Pulmonary artery endothelial cell (primary cell): ENCODE results near the gene TRPC6. TPM values are rescaled to one million over a fixed set of nuclear protein-coding genes. Genes with fewer than 3 reads are reported as not detected.

Experiments used
- DNase-seq: peaks from one replicate; pipeline ENCODE4 v3.0.0-alpha.2; 2011; ENCODE audit warnings: low read depth, low spot score
- total RNA-seq: library from RNA; depleted of rRNA; stranded (reverse); fragments of >200 nt; gene quantifications from 2 replicates; pipeline ENCODE4 v1.2.3, GENCODE V29; 2014

The TRPC6 gene
- total RNA-seq: 0.04 TPM in 1 of 2 replicates, not detected in the other

- no peak for DNase-seq
Observed at GRCh38 chr11:101583251-101584128, at the start of gene TRPC6. TSS of gene TRPC6 (minus strand) at chr11:101584007. CDS start at chr11:101583503, 504 bp downstream.

DNA sequence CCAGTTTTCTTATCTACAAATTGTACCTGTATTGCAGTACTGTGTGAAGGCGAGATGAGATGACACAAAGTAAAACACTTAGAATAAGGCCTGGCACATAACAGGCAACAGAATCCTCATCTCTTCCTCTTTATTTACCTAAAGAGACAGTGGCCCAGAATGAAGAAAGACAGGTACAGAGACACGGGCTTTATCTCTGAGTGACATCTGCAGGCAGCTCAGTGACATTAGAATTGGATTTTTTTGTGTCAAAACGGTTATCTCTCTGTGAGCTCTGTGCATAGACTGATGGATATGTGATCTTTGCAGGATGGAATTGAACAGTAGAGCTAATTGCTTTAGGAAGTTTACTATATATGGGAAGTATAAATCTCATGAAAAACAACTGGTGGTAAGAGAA, 36.2 kb upstream of the TRPC6 start:
- no peak for DNase-seq

GRCh38 chr11:101618709-101619108, 34.9 kb upstream of the TRPC6 start:
- no peak for DNase-seq

GRCh38 chr11:101617735-101618332, 34.0 kb upstream of the TRPC6 start:
- DNase-seq: no peak

DNA sequence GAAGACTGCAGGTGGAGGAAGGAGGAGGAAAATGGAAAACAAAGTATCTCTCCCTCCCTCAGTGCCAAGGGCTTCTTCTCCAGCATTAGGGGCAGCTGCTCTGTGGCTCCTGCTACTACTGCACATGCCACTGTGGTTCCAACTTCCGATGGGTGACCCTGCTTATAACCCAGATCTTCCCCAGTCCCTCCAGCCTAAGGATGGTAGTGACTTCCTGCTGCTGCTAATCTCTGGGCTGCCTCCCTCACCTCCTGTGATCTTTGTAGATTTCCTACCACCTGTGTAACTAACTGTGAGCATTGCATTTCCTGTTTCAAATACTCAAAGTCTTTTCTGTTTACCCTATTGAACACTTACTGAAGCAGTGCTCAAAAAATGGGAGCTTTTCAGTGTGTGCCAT, 28.7 kb upstream of the TRPC6 start:
- DNase-seq: no peak

DNA sequence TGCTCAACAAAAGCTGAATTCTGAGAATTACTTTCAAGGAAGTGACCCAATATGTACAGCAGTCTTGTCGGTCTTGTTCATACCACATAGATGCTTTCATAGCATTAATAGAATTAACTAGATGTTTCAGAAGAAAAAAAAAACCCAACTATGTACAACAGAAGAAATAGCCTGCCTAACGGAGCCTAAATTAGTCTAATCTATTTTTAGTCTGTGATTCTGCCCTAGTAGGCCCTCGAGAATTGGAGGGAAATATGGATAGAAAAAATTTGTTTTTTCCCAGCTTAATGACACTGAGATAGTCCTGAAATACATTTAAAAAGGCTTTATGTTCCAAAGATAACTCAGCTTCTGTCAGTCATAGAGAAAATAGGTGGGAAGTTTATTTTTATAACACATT, 17.1 kb upstream of the TRPC6 start:
- DNase-seq: no peak

DNA sequence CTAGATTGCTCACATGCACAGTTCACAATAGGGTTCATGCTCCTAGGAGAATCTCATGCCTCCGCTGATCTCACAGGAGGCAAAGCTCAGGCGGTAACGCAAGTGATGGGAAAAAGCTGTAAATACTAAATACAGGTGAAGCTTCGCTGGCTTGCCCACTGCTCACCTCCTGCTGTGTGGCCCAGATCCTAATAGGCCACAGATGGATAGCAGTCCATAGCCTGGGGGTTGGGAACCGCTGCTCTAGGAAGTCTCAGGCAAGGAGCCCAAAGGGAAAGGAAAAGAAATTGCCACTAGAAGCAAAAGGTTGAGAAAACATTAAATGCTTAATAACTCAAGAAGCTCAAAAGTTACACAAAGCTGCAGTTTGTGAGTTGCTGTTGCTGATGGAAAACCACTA, 3.2 kb upstream of the TRPC6 start:
- DNase-seq: no peak

GRCh38 chr11:101584655-101585054, 848 bp upstream of the TRPC6 start:
- no peak for DNase-seq

GRCh38 chr11:101584129-101584515, 315 bp upstream of the TRPC6 start:
- DNase-seq: no peak

GRCh38 chr11:101582989-101583250, 887 bp downstream of the TRPC6 start:
- DNase-seq: no peak

- no peak for DNase-seq
Observed at GRCh38 chr11:101582236-101582988, 1.4 kb downstream of the TRPC6 start.

DNA sequence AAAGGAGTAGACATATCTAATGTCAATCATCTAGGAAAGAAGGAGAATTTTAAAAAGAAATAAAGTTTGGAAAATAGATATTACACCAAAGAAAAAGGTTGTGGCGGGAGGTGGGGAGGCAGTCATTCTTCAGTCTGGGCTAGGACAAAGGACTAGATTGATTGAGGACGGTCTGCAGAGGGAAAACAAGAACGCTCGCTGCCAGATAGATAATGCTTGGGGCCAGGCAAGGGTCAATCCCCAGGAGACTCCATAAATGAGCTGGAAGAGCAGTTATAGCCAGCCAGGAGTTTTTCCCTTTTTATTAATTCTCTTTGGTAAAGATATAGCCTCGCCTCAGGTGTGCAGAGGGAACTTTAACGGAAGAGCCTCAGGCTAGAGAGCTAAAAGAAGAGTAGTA, 6.3 kb downstream of the TRPC6 start:
- no peak for DNase-seq

GRCh38 chr11:101576456-101576855, 7.4 kb downstream of the TRPC6 start:
- DNase-seq: no peak

DNA sequence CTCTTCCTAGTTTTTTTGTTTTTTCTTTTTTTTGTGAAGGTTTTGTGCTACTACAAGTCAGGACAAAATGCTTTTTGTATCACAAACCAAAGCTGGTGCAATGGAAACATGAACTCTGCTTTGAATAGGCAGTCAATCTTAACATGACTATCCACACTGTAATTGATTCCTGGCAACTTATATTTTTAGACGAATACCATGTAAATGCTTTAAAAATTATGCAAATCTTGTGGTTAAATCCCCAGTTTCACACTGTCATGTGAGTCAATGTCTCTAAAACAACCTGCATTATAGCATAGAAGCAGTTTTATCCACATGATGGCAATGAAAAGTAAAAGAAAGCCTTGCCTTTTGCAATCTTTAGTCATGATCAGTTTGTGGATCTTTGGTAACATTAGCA, 8.9 kb downstream of the TRPC6 start:
- no peak for DNase-seq

DNA sequence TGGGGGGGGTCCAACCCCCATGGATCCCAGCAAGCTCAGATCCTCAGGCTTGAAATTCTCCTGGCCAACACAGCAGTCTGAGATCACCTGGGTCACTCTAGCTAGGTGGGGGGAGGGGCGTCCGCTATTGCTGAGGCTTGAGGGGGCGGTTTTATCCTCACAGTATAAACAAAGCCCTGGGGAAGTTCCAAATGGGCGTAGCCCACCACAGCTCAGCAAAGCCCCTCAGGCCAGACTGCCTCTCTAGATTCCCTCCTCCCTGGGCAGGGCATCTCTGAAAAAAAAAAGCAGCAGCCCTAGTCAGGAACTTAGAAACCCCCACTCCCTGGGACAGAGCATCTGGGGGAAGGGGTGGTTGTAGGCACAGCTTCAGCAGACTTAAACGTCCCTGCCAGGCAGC, 16.7 kb downstream of the TRPC6 start:
- DNase-seq: no peak

GRCh38 chr11:101566626-101567025, 17.2 kb downstream of the TRPC6 start:
- DNase-seq: no peak

DNA sequence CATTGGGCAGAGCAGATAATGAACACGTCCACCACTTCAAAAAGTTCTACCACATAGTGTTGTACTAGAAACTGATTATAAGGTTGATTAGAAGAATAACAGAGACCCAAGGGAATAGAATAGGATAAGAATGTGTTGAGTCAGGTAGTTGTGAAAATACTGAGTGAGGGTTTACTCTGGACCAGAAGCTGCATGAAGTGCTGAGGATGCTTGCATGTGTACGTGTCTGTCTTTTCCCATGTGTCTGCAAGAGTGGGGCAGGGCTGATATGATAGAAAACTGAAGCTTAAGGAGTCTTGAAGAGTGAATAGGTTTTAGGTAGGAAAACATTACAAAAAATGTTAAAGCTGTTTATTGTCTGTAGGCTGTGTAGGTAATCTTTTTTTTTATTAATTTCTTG, 20.6 kb downstream of the TRPC6 start:
- DNase-seq: no peak

DNA sequence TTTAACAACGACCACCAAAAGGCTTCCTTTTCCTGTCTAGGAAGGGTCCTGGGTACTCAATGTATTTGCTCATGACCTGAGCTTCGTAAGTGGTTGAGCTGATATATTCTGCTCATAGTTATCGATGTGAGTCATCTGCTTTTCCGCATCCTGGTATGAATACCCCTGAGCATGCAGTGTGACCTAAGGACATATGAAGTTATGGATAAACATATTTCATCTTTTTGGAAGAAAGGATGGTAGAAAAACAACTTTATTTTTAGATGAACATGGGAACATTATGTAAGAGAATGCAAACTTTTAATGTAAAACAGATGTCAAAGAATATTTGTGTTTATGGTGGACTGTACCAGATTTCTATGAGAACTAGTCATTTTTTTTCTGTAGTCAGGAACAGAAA, 28.4 kb downstream of the TRPC6 start:
- DNase-seq: no peak

DNA sequence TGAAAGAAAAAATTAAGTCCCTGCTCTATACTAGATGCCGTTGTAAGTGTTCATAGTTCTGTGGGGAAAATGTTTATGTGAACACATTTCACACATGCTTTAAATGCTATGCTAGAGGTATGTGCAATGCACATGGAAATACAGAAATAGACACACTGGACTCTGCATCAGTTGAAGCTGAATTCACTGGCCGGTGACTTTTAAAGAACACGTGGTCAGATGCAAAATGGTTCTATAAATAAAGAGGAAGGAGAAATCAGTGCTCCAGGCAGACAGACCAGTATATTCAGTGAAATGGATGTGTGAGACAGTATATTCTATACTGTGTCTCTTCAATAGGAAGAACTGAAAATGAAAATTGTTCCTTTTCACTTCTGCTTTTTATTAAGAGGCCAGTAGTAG, 29.9 kb downstream of the TRPC6 start:
- no peak for DNase-seq

- no peak for DNase-seq
Observed at GRCh38 chr11:101552888-101553287, 30.9 kb downstream of the TRPC6 start.

DNA sequence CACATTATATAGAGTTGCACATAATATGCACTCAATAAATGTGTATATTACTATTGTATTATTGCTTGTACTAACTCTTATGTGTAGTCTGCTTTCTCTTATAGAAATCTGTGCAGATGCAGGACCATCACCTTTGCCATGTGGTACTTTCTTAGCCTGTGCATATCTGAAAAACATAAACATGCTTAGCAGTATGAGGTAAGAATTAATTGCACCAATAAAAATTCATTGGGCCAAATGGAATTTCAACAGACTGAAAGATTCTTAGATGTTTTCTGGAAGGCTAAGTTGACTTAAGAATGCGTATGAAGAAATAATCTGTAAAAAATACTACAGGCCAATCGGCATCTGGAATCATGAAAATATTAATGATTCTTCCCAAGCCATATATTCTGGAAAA, 55.3 kb downstream of the TRPC6 start:
- no peak for DNase-seq

GRCh38 chr11:101523634-101524260, 60.1 kb downstream of the TRPC6 start:
- DNase-seq: no peak
